GM18909 (cell line): Measurements from ENCODE around the gene CDKL5.
"Not testable (repeated sequence)": the region's sequence is repeated elsewhere in the genome, so short reads cannot be mapped to it uniquely, and the experiment has no call there.

Source experiments
- ATAC-seq: cut with Tn5 transposase; IDR thresholded peaks from one replicate; pipeline ENCODE4 v1.9.1; 2021; ENCODE audit warnings: mild to moderate bottlenecking; ENCODE audit not compliant: unreplicated experiment, poor library complexity

The CDKL5 gene

GRCh38 chrX:18425199-18426003, at the start of gene CDKL5:
CDKL5 (plus strand) TSS chrX:18425608; CDS start chrX:18507097, 81,489 bp downstream.
- ATAC-seq, result peak; percentile 95

GRCh38 chrX:18377796-18378195, 47.6 kb upstream of the CDKL5 start:
- ATAC-seq, result no peak

- no peak for ATAC-seq
These were observed 35.4 kb upstream of the CDKL5 start for GRCh38 chrX:18389966-18390365.

- ATAC-seq, result peak; percentile 54
These were observed 34.4 kb upstream of the CDKL5 start for GRCh38 chrX:18390941-18391538.

- ATAC-seq, result no peak
These were observed 30.9 kb upstream of the CDKL5 start for GRCh38 chrX:18394477-18394876.

DNA sequence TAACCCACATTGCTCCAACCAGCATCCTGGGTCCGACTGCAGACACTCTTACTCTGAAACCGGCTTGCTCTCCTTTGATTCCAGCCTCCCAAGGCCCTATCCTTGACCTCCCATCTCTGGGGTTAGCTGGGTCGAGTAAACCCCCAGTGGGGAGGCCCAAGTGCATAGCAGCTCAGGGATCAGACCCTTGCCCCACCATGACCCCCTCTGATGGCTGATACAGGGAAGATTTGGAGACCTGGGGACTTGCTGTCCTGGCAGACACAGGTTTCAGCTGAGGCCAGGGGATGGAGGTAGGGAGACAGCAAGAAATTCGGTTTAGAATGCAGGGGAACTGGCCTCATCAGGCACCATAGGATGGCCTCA, 23.6 kb upstream of the CDKL5 start:
- ATAC-seq, result no peak

- ATAC-seq, result no peak
These were observed 18.7 kb upstream of the CDKL5 start for GRCh38 chrX:18406531-18407266.

DNA sequence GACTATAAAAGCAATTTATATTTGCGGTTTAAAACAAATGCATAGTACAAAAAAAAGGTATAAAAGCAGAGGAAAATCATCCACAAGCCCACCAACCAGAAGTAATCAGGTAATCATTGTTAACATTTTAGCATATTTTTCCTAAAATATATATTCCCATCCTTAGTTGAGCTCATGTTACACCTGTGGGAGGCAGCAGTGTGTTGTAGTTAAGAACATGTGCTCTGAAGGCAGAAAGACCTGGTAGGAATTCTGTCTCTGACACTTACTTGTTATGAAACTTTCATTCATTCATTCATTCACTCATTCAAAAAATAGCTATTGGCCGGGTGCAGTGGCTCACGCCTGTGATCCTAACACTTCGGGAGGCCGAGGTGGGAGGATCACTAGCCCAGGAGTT, 15.4 kb upstream of the CDKL5 start:
- ATAC-seq, result no peak

- ATAC-seq, result no peak
These were observed 10.0 kb upstream of the CDKL5 start for GRCh38 chrX:18415386-18415785.

DNA sequence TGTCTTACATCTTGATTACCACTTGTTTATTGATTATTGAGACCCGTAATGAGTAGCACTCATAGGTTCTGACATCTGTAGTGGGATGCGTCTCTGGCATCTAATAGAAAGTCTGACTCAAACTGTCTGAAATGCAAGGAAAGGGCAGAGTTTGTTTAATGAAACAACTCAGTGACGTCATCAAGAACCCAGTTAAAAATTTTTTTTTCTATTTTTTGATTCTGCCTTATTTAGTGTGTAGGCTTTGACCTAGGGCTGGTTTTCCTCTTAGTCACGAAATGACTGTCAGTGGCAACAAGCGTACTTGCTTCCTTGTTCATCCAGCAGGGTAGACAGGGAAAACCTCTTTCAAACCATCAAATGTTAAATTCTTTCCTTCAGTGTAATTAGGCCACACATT, 3.1 kb upstream of the CDKL5 start:
- ATAC-seq, result no peak

DNA sequence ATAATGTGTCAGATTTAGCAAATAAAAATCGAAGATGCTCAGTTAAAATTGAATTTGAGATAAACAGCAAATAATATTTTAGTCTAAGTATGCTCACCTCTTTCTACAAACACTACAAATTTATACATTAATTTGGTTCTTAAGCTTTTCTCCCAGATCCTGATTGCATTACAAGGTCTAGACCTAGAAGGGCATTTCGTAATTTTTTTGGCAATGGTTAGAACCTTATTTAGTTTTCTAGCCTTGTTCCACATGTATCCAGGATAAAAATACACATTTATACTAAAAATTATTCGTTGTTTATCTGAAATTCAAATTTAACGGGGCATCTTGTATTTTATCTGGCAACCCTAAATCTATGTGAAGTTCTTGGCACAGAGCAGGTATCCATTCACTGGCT, 2.5 kb upstream of the CDKL5 start:
- ATAC-seq, result no peak

GRCh38 chrX:18424482-18425198, 768 bp upstream of the CDKL5 start:
- peak; percentile 34 for ATAC-seq

DNA sequence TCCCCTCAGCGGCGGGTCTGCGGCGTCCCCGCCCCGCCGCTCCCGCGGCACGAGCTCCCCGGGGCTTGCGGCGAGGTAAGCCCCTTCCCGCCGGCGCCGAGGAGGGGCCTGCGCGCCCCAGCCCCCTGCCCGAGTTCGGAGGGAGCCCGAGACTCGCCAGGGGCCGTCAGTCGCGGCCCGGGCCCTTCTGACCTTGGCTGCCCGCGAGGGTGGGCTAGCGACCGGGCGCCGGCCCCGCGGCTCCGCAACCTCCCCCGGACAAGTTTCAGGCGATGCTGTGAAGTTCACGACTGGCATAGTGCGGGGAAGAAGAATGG, 554 bp downstream of the CDKL5 start:
- ATAC-seq, result no peak

DNA sequence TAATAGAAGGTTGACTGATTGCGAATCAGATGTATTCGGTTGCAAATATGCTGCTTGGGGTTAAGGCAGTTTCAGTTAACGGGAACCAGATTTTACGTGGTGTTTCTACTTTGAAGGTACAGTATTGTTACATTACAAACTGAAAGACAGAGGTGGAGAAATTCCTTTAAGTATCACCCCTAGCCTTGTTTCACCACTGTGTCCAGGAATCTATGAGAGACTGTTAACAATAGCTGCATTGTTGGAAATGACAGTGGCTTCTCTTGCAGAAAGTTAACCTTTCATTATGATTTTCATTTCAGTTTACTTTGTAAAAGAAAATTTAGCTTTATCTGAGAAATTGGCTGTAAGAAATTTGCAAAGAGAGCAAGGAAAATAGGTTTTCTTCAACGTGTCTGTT, 2.6 kb downstream of the CDKL5 start:
- no peak for ATAC-seq

GRCh38 chrX:18433288-18433687, 7.9 kb downstream of the CDKL5 start:
- not testable (repeated sequence) for ATAC-seq

DNA sequence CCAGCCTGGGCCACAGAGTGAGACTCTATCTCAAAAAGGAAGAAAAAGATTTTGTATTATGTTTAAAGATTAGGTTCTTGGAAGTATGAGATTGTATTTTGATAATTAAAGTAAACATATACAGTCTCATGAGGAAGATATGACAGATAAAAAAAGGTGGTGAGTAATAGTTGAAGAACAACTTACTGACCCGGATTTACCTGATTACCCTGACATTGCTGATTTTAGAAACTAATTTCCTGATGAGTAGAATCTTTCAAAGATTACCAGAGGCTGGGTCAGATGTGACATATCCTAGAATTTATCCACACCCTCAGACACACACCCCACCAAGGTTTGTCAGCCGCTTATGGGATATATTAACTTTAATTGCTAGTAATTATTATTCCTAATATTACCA, 9.5 kb downstream of the CDKL5 start:
- ATAC-seq, result no peak

GRCh38 chrX:18436017-18436416, 10.6 kb downstream of the CDKL5 start:
- no peak for ATAC-seq

DNA sequence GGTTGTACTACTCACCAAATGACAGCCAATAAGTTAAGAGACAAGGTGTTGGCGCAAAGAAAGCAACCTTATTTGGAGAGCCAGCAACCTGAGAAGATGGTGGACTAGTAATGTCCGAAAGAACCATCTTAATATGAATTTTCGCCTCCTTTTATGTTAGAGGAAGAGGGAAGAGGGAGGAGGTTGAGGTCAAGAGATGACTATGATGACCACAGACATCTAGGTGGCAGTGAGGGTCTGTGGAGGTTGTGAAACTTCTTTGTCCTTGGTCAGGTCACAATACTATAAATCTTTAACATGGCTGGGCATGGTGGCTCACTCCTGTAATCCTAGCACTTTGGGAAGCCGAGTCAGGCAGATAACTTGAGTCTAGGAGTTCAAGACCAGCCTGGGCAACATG, 15.4 kb downstream of the CDKL5 start:
- no peak for ATAC-seq

DNA sequence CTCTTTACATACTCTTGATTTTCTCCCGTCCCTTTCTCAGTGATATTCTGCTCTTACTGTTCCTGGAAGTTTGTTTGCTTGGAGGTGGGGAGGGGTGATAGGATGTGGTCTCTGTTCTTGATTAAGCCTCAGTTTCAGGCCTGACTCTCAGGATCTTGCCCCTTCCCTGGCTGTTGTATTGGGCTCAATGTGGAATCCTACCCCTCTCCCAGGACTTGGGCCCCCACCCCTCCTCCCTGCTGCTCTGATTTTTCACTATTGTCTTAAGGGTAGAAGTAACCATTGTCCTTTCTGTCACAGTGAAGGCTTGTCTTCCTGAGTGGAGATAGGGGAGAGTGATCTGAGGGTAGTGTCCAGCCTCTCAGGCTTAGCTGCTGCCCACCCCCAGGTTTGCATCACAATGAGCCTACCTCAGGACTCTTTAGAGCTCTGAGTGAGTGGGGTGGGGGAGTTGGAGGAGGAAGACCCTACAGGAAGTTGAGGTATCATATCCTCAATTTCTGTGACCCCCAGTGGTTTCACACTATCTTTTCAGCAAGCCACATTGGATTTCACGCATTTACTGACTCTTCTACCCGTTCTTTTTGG, 16.5 kb downstream of the CDKL5 start:
- no peak for ATAC-seq

DNA sequence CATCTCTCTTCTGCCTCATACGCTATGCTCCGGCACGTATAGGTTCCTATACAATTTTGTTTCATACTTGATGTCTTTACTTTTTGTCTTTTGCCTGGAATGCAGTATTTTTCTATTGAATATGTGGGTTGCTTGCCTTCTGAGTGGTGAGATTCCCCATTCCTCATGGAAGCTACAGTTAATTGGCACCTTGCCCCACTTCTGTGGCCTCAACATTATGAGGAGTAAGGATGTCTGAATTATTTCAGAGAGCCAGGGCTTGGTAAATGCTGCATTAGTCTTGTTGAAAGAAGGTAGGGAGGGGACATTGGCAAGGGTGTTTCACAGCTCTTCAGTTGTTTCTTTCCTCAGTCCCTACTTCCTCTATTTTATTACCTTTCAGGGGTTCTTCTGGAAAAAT, 23.0 kb downstream of the CDKL5 start:
- ATAC-seq, result no peak

DNA sequence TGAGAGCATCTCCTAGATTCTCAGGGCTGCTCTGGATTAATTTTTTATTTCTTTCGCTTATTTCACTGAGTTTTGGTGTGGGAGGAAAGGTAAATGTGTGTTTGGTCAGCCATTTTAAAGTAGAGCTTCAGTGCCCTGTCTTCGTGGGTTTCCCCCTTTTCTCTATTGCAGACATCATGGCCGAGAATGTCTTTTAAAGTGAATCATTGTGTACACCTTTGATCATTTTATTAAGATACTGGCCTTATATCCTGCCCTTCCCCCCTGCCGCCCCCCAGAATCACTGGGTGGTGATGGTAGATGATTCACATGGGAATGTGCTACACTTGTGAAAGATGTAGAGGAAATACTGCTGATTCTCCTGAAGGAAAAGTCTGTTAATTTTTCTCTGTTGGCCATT, 23.8 kb downstream of the CDKL5 start:
- ATAC-seq, result no peak
